Stimulated activated CD8-positive, alpha-beta memory T cell treated with anti-CD3 and anti-CD28 coated beads, Interleukin-4, amount 100 ng/mL, for 1 hour (primary cell): Measurements from ENCODE around the gene DNAJC1.

Experiments
- DNase-seq, 2 donors: peaks; one replicate each; pipeline ENCODE4 v3.0.0-alpha.2; 2020; ENCODE audit warnings: low read depth in 2 of 2, low spot score in 1 of 2

The DNAJC1 gene

GRCh38 chr10:21764466-21765189, 238.9 kb downstream of the DNAJC1 start:
- DNase-seq, result no peak

- DNase-seq, result no peak
These were observed 243.2 kb downstream of the DNAJC1 start for GRCh38 chr10:21760332-21760731.

GRCh38 chr10:21759232-21759631, 244.3 kb downstream of the DNAJC1 start:
- no peak for DNase-seq

GRCh38 chr10:21758696-21759095, 244.8 kb downstream of the DNAJC1 start:
- no peak for DNase-seq

GRCh38 chr10:21758239-21758638, 245.3 kb downstream of the DNAJC1 start:
- DNase-seq, result no peak

- no peak for DNase-seq
These were observed 246.2 kb downstream of the DNAJC1 start for GRCh38 chr10:21757185-21757901.

GRCh38 chr10:21756707-21757106, 246.8 kb downstream of the DNAJC1 start:
- no peak for DNase-seq

- no peak for DNase-seq
These were observed 249.0 kb downstream of the DNAJC1 start for GRCh38 chr10:21754410-21755011.

- DNase-seq, result no peak
These were observed 249.8 kb downstream of the DNAJC1 start for GRCh38 chr10:21753497-21754270.

GRCh38 chr10:21751341-21752310, 251.9 kb downstream of the DNAJC1 start:
- no peak for DNase-seq

GRCh38 chr10:21750424-21750823, 253.1 kb downstream of the DNAJC1 start:
- DNase-seq, result no peak

- DNase-seq, result no peak
These were observed 253.7 kb downstream of the DNAJC1 start for GRCh38 chr10:21749788-21750187.

- DNase-seq, result no peak
These were observed 255.7 kb downstream of the DNAJC1 start for GRCh38 chr10:21747809-21748208.

GRCh38 chr10:21746118-21746517, 257.4 kb downstream of the DNAJC1 start:
- DNase-seq, result no peak

GRCh38 chr10:21744223-21744622, 259.3 kb downstream of the DNAJC1 start:
- DNase-seq, result no peak

GRCh38 chr10:21742740-21743412, 260.7 kb downstream of the DNAJC1 start:
- no peak for DNase-seq

- no peak for DNase-seq
These were observed 262.5 kb downstream of the DNAJC1 start for GRCh38 chr10:21740989-21741388.

GRCh38 chr10:21737106-21737505, 266.4 kb downstream of the DNAJC1 start:
- DNase-seq, result no peak

- DNase-seq, result no peak
These were observed 269.8 kb downstream of the DNAJC1 start for GRCh38 chr10:21733710-21734109.
